H1 (cell line): ENCODE measurements around the gene PTPRT. TPM values are rescaled to one million over a fixed set of nuclear protein-coding genes. Genes with fewer than 3 reads are reported as not detected.

Experiments
- CHD7 ChIP-seq: fragments of 300-600 bp; sonication (generic); IDR thresholded peaks from 2 replicates; pipeline ENCODE4 v1.7.1; 2012; ENCODE audit warnings: low read length, moderate library complexity, mild to moderate bottlenecking, inconsistent platforms; ENCODE audit not compliant: insufficient replicate concordance
- EZH2 ChIP-seq: fragments of 200-600 bp; sonication (generic); IDR thresholded peaks from 2 replicates; pipeline ENCODE4 v1.7.1; 2012; ENCODE audit warnings: low read depth, mild to moderate bottlenecking, moderate library complexity, low read length, inconsistent platforms; ENCODE audit not compliant: severe bottlenecking
- RNF2 ChIP-seq: fragments of 200-900, 300-1000 bp; sonication (generic); IDR thresholded peaks from 2 replicates; pipeline ENCODE4 v1.7.1; 2016; ENCODE audit warnings: borderline replicate concordance, low read depth, mild to moderate bottlenecking, antibody characterized with exemption, low read length; ENCODE audit not compliant: poor library complexity, severe bottlenecking; ENCODE audit errors: missing control alignments
- SP4 ChIP-seq: IDR thresholded peaks from 2 replicates; pipeline ENCODE4 v1.6.1; 2012; ENCODE audit warnings: low read length, inconsistent platforms
- TEAD4 ChIP-seq: IDR thresholded peaks from 2 replicates; pipeline ENCODE4 v1.6.1; 2012; ENCODE audit warnings: low read depth, low read length, inconsistent platforms, mixed read lengths
- polyA plus RNA-seq, 7 experiments: library from polyadenylated mRNA; depleted of rRNA in 3 of 7; stranded (reverse) in 5 of 7; unstranded in 2 of 7; fragments of >200 nt in 5 of 7; fragments of 200-250 nt in 2 of 7; gene quantifications; 1 replicate in 5 of 7; 2 replicates in 1 of 7; 4 replicates in 1 of 7; pipeline versions ENCODE4 v1.2.1 to v1.2.3, GENCODE V29; 2011 to 2013; ENCODE audit warnings: missing spikeins in 2 of 7, mixed read lengths in 2 of 7
- total RNA-seq: library from RNA; stranded (reverse); fragmentation: NEBNext Ultra II Directional; extraction: Animal tissue kit (Norgen Biotek cat#: 25700); gene quantifications from 2 replicates; pipeline ENCODE4 v1.2.1, GENCODE V29; 2021

PTPRT gene
- total and polyA plus RNA-seq, 2 of the 8 experiments (the other 6 are each of a cell fraction or from before 2014, with no cell fraction given), result 0.33 to 1.8 TPM

- TF ChIP-seq CHD7 (no peak), RNF2 (no peak), SP4 (no peak), TEAD4 (no peak), EZH2 (no peak)
These were observed 232.0 kb downstream of the PTPRT start (continued) for GRCh38 chr20:42957704-42958095.
